MM.1S (cell line): Measurements from ENCODE around the gene PPP4R4.

ENCODE experiments used
- DNase-seq: peaks from one replicate; pipeline ENCODE4 v3.0.0-alpha.2; 2015
- H2AFZ ChIP-seq: fragments of 300-600 bp; sonication (generic); 2 replicates; pipeline ENCODE4 v1.6.0; 2016; ENCODE audit warnings: antibody characterized with exemption, low read length
- H3F3A ChIP-seq: fragments of 300-600 bp; sonication (generic); 2 replicates; pipeline ENCODE4 v1.6.1; 2016; ENCODE audit warnings: mild to moderate bottlenecking, antibody characterized with exemption, low read length, moderate library complexity, mixed read lengths; ENCODE audit not compliant: insufficient read depth
- H3K27ac ChIP-seq: fragments of 300-600 bp; sonication (generic); 2 replicates; pipeline ENCODE4 v1.5.1; 2016; ENCODE audit warnings: mild to moderate bottlenecking, low read length
- H3K27me3 ChIP-seq: fragments of 300-600 bp; sonication (generic); replicated peaks from 2 replicates; pipeline ENCODE4 v1.6.0; 2016; ENCODE audit warnings: low read length; ENCODE audit not compliant: insufficient read depth
- H3K36me3 ChIP-seq: fragments of 300-600 bp; sonication (generic); replicated peaks from 2 replicates; pipeline ENCODE4 v1.6.1; 2016; ENCODE audit warnings: mild to moderate bottlenecking, low read length, mixed read lengths; ENCODE audit not compliant: insufficient read depth
- H3K4me1 ChIP-seq: fragments of 300-600 bp; sonication (generic); 2 replicates; pipeline ENCODE4 v1.6.1; 2016; ENCODE audit warnings: low read length, mixed read lengths
- H3K4me2 ChIP-seq: fragments of 300-600 bp; sonication (generic); 2 replicates; pipeline ENCODE4 v1.6.0; 2016; ENCODE audit warnings: low read depth, low read length
- H3K4me3 ChIP-seq: fragments of 300-600 bp; sonication (generic); 2 replicates; pipeline ENCODE4 v1.5.1; 2016; ENCODE audit warnings: low read length, mixed read lengths
- H3K79me2 ChIP-seq: fragments of 300-600 bp; sonication (generic); 2 replicates; pipeline ENCODE4 v1.6.1; 2016; ENCODE audit warnings: mixed run types, low read length, mixed read lengths
- H3K9ac ChIP-seq: fragments of 300-600 bp; sonication (generic); 2 replicates; pipeline ENCODE4 v1.6.1; 2016; ENCODE audit warnings: low read length, mixed read lengths
- H3K9me2 ChIP-seq: fragments of 300-600 bp; sonication (generic); replicated peaks from 2 replicates; pipeline ENCODE4 v1.6.1; 2016; ENCODE audit warnings: mild to moderate bottlenecking, low read length, mixed read lengths; ENCODE audit not compliant: insufficient read depth
- H3K9me3 ChIP-seq: fragments of 300-600 bp; sonication (generic); replicated peaks from 2 replicates; pipeline ENCODE4 v1.6.1; 2016; ENCODE audit warnings: mild to moderate bottlenecking, low read length, mixed read lengths; ENCODE audit not compliant: insufficient read depth
- H4K20me1 ChIP-seq: fragments of 300-600 bp; sonication (generic); 2 replicates; pipeline ENCODE4 v1.6.1; 2016; ENCODE audit warnings: mild to moderate bottlenecking, low read length, moderate library complexity, mixed read lengths; ENCODE audit not compliant: insufficient read depth
- CTCF ChIP-seq: fragments of 300-600 bp; sonication (generic); IDR thresholded peaks from 2 replicates; pipeline ENCODE4 v1.5.1; 2016; ENCODE audit warnings: antibody characterized with exemption, low read length, mixed read lengths
- EZH2 ChIP-seq: fragments of 300-600 bp; sonication (generic); optimal IDR thresholded peaks from 2 replicates; pipeline ENCODE3; 2017; ENCODE audit warnings: low read depth, mild to moderate bottlenecking, antibody characterized with exemption, low read length, mixed read lengths
- EZH2phosphoT487 ChIP-seq: fragments of 300-600 bp; sonication (generic); IDR thresholded peaks from 2 replicates; pipeline ENCODE4 v1.6.1; 2018; ENCODE audit warnings: antibody characterized with exemption, low read length

Gene PPP4R4

GRCh38 chr14:94129111-94129757 lies 44.9 kb upstream of the PPP4R4 start, which contains the start of gene IFI27L2:
Gene IFI27L2, minus strand, starts transcription at chr14:94129604. Its CDS starts 40 bp downstream, at chr14:94129564.
- peak within 1 kb of the TSS; percentile 89 for H2AFZ ChIP-seq
- no peaks in the 10 kb centered on the region for H3F3A ChIP-seq
- H3K79me2 ChIP-seq: no peaks in the 10 kb centered on the region
- H3K4me1 ChIP-seq: no peaks in the 10 kb centered on the region
- H3K9ac ChIP-seq: peak within 1 kb of the TSS; percentile 48; the same call in 1 of the 2 replicates
- peak; percentile 67 for DNase-seq
- H3K4me2 ChIP-seq: peak within 1 kb of the TSS; percentile 79
- peak within 1 kb of the TSS; percentile 71 for H3K4me3 ChIP-seq
- no peaks in the 10 kb centered on the region for H3K9me3 ChIP-seq
- H3K9me2 ChIP-seq: no peaks in the 10 kb centered on the region
- no peak within 1 kb of the TSS for H3K27ac ChIP-seq
- H3K36me3 ChIP-seq: no peaks in the 10 kb centered on the region
- no peaks in the 10 kb centered on the region for H4K20me1 ChIP-seq
- TF ChIP-seq CTCF: no peak
- no peak for TF ChIP-seq EZH2phosphoT487
- no peak for TF ChIP-seq EZH2
- H3K27me3 ChIP-seq: no peaks in the 10 kb centered on the region

DNA sequence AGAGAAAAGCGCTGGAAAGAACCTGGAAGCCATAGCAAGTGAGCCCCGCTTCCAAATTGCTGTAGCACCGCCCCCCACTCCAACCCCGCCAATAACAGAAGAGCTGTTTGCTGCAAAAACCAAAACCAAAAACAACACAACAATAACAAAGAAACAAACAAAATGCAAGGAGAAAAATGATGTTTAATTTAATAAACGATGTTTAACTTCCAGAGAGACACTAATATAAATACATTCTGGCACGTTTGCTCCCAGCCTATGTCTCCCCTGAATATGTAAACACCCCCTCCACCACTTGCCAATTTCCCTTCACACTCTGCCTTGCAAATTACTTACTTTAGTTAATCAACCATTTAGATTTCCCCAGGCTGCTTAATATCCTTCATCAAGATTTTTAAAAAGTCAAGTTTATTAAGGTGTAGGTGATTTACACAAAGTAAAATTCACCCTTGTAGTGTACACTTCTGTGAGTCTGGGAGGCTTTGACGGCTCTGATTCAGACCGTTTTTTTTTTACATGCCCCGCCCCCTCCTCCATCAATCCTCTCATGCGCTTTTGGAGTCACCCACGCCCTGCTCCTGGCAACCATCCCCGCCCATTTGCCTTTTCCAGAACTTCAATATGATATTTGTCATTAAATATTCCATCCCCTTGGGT lies 44.2 kb upstream of the PPP4R4 start:
- H3K9me2 ChIP-seq: no peaks in the 10 kb centered on the region
- peak overlapping the region; percentile 89 for H2AFZ ChIP-seq
- peak overlapping the region; percentile 25; the same call in 1 of the 2 replicates for H3K9ac ChIP-seq
- no peaks in the 10 kb centered on the region for H3F3A ChIP-seq
- H3K4me2 ChIP-seq: peak overlapping the region; percentile 79
- TF ChIP-seq CTCF: no peak
- no peak for TF ChIP-seq EZH2
- TF ChIP-seq EZH2phosphoT487: no peak
- H3K27me3 ChIP-seq: no peaks in the 10 kb centered on the region
- H3K4me1 ChIP-seq: no peaks in the 10 kb centered on the region
- H3K27ac ChIP-seq: no peak overlapping the region
- no peaks in the 10 kb centered on the region for H3K79me2 ChIP-seq
- H3K9me3 ChIP-seq: no peaks in the 10 kb centered on the region
- DNase-seq: peak; percentile 17
- H3K36me3 ChIP-seq: no peaks in the 10 kb centered on the region
- H3K4me3 ChIP-seq: peak overlapping the region; percentile 71
- H4K20me1 ChIP-seq: no peaks in the 10 kb centered on the region

DNA sequence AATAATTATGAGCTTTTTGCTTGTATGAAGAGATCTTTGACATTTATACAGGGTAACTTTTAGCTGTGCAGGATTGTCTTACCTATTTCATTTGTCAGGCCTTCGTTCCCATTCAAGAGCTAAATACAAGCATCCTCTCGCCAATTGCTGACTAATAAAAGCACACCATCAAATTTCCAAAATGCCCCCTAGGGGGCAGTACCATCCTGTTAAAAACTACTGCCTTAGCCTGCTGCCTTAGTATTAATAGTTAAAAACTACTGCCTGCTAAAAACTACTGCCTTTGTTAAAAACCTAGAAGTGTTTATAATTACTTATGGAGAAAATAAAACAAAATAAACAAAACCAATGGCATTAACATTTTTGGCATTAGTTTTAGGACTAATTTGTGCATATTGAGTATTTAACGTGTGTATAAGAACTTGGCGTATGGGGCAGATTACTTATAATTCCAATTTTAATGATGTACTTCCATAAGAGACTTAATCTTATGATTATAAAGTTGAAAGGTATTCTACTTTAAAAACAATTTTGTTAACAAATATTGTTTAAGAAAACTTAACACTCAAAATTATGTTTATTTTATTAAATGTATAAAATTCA lies 41.7 kb upstream of the PPP4R4 start:
- Histone ChIP-seq H3F3A (no peaks in the 10 kb centered on the region), H2AFZ (no peak overlapping the region), H3K27me3 (no peaks in the 10 kb centered on the region), H3K36me3 (no peaks in the 10 kb centered on the region), H3K79me2 (no peaks in the 10 kb centered on the region), H3K9me2 (no peaks in the 10 kb centered on the region), H3K9ac (no peak overlapping the region), H3K9me3 (no peaks in the 10 kb centered on the region), H3K27ac (no peak overlapping the region), H3K4me2 (no peak overlapping the region), H4K20me1 (no peaks in the 10 kb centered on the region), H3K4me3 (no peak overlapping the region), H3K4me1 (no peaks in the 10 kb centered on the region)
- DNase-seq: peak; percentile 48
- TF ChIP-seq CTCF: peak; percentile 54
- no peak for TF ChIP-seq EZH2
- no peak for TF ChIP-seq EZH2phosphoT487
